Measurements from ENCODE around the gene ENTPD8.
"Not testable (repeated sequence)": the region's sequence is repeated elsewhere in the genome, so short reads cannot be mapped to it uniquely, and the experiment has no call there.

The ENTPD8 gene

DNA sequence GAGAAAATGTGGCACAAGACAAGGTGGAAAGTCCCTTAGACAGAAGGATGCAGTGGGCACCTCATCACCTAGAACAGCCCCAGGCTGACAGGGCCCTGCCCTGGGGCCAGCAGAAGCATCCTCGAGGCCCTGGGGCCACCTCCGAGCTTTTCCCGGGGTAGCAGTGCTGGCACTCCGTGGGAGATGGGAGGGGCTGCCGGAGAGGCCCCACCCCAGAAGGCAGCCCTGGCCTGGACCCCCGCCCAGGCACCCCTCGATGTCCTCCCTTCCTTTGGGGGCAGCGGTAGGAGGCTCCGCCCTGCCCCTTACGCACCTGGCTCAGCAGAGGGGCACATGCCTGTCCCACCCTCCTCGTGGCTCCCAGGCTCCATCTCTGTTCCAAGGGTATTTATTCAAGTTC lies 35.7 kb upstream of the ENTPD8 start:
- DNase-seq (ENCODE audit: low spot score), result no peak

DNA sequence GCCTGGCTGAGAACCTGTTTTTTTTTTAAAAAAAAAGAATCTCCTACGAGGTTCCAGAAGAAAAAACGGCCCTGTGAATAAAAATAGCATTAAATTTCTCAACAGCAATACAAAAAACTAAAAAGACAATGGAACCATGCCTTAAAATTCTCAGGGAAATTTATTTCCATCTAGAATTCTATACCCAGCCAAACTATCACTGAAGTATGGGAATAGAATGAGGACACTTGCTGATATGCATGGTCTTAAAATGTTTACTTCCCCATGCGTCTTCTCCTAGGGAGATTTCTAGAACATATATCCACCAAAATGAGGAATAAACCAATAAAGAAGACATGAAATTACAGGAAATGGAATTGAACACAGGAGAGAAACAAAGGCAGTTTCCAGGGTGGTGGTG lies 34.5 kb upstream of the ENTPD8 start:
- DNase-seq (ENCODE audit: low spot score), result no peak

- no peak for DNase-seq (ENCODE audit: low spot score)
Measured at GRCh38 chr9:137474271-137474670, 33.1 kb upstream of the ENTPD8 start.

DNA sequence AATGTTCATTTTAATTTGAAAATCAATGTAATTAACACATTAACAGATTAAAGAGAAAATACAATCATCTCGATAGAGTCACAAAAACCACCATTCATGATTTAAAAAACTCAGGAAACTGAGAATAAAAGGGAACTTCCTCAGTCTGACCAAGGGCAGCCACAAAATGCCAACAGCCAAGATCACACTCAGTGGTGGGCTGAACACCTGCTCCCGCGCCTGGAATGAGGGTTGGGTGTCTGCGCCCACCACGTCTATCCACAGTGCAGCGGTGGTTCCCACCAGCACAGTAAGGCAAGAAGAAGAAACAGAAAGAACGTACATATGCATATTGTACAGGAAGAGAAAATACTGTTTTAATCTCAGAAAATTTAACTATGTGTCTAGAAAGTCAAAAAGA lies 29.6 kb upstream of the ENTPD8 start:
- no peak for DNase-seq (ENCODE audit: low spot score)

DNA sequence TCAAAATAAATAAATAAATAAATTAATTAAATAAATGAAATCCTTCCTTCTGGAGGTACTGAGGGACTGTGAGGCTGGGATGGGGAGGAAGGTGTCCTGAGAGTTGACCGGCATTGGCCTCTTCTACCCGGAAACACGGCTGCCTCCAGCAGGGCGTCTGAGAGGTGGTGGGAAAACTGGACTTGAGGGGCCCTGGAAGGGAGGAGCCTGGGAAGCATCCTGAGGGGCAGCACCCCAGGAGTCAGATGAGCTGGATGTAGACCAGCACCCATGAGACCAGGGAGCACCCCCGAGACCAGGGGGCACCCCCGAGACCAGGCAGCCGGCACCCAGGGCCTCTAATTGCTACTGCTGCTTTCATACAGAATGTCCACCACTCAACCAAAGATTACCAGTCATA lies 26.7 kb upstream of the ENTPD8 start:
- DNase-seq (ENCODE audit: low spot score), result no peak

GRCh38 chr9:137467161-137467581 lies 26.0 kb upstream of the ENTPD8 start:
- no peak for DNase-seq (ENCODE audit: low spot score)

DNA sequence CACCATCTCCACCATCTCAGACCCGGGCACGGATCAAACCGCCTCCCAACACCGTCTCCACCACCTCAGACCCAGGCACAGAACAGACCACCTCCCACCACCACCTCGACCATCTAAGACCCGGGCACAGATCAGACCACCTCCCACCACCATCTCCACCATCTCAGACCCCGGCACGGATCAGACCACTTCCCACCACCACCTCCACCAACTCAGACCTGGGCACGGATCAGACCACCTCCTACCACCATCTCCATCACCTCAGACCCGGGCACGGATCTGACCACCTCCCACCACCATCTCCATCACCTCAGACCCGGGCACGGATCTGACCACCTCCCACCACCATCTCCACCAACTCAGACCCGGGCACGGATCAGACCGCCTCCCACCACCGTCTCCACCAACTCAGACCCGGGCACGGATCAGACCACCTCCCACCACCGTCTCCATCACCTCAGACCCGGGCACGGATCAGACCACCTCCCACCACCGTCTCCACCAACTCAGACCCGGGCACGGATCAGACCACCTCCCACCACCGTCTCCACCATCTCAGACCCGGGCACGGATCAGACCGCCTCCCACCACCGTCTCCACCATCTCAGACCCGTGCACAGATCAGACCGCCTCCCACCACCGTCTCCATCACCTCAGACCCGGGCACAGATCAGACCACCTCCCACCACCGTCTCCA lies 25.4 kb upstream of the ENTPD8 start:
- DNase-seq (ENCODE audit: low spot score), result not testable (repeated sequence)

DNA sequence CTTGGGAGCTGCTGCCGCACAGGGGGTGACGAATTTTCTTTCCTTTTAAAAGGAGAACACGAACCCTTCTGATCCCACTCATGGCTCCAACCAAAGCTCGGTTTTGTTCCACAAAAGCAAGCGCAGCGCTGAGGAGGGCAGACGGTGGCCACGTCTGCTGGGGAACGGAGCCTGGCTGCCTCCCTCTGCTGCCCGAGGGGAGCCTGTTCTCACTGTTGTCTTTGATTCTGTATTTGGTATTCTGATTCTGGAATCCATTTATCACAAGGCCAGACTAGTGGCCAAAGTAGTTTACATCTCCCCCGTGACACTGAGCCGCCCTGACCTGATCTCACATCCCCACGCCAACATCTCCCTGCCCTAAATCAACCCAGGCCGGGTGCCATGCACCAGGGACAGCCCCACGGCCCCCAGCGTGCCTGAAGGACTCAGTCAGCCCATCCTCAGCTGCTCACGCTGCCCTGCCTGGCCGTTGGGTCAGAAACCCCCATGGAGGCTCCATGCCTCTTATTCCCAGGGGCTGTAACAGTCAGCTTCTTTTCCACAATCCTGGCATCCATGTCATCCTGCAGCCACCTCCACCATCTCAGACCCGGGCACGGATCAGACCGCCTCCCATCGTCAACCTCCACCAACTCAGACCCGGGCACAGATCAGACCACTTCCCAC lies 24.7 kb upstream of the ENTPD8 start:
- no peak for DNase-seq (ENCODE audit: low spot score)

GRCh38 chr9:137465000-137465719 lies 24.0 kb upstream of the ENTPD8 start:
- DNase-seq (ENCODE audit: low spot score), result no peak

DNA sequence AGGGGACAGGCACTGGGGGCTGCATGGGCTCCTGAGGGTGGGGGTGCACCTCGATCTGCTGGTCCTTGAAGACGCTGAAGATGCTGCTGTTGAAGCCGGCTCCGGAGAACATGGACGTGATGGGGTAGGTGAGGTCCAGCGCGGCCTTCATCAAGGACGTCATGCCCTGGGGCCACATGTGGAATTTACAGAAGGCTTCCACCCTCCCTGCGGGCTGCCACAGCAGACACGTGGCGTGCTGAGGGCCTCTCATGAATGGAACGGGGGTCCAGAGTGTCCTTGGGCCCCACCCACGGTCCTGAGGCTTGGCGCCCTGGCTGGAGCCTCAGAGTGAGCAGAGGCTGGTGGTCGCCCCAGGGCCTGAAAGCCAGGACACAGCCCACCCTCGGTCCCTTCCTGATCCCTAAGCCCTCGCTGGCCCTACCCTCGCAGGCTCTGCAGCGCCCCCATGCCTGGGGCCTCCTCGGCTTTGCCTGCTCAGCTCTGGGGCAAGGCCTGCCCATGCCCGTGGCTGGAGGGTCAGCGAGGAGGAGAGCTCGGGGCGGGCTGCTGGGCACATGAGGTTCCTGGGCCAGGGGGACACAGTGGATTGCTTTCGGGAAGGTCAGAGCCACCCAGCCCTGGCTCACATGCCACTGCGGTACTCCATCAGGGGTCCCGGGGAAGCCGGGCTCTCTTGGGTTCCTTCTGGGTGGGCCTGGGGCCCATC lies 23.3 kb upstream of the ENTPD8 start:
- DNase-seq (ENCODE audit: low spot score), result no peak

DNA sequence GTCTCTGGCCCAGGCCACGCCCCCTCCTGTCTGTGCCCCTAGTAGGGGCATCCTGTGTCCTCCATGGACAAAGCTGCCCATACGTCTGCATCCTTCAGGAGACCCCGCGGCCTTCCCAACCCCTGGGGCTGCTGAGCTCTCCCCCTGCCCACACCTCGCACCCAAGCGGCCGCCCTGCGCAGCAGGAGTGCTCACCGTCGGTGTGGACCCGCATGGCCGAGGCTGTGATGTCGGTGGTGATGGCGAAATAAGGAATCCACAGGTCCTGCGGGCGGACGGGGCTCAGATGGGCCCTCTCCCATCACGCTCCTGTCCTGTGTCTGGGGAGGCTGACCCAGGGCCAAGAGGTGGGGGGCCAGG lies 22.8 kb upstream of the ENTPD8 start:
- DNase-seq (ENCODE audit: low spot score), result no peak

DNA sequence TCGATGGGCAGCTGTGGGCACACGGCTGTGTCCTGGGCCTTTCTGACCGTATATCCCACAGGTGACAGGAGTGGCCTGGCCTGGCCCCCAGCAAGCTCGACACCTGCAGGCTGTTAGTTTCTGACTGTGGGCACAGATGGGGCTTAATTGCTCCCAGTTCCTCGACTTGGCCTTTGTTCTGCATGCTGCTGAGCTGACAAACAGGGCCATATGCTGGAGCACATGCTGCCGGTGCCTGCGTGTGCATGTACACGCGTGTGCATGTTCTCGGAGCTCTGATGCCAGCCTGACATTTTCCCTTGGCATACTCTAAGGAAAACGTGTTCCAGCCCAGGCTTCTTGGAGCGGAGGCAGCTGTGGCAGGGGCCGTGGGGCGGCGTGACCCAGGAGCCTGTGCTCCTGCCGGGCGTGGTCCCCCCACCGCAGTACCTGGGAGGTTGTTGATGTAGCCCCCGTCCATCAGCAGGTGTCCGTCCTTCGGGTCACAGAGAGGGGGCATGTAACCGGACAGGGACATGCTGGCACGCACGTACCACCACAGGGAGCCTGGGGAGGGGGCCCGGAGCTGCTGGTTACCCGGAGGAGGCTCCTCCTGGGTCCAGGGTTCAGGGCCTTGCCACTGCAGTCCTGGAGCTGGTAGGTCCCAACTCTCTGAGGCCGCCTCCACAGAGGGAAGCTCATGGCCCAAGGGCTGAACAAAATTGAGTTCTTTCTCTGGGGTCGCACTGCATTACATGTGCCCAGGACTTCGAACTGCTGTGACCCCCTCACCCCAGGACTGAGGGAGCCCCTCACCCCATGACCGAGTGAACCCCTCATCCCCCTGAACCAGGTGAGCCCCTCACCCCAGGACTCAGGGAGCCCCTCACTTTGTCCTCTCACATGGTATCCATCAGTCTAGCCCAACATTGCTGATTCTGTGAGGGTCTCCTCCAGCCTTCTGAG lies 22.1 kb upstream of the ENTPD8 start:
- DNase-seq (ENCODE audit: low spot score), result no peak

GRCh38 chr9:137462396-137462985 lies 21.3 kb upstream of the ENTPD8 start:
- no peak for DNase-seq (ENCODE audit: low spot score)

GRCh38 chr9:137461663-137462395 lies 20.7 kb upstream of the ENTPD8 start:
- no peak for DNase-seq (ENCODE audit: low spot score)

GRCh38 chr9:137461316-137461662 lies 20.1 kb upstream of the ENTPD8 start:
- no peak for DNase-seq (ENCODE audit: low spot score)

DNA sequence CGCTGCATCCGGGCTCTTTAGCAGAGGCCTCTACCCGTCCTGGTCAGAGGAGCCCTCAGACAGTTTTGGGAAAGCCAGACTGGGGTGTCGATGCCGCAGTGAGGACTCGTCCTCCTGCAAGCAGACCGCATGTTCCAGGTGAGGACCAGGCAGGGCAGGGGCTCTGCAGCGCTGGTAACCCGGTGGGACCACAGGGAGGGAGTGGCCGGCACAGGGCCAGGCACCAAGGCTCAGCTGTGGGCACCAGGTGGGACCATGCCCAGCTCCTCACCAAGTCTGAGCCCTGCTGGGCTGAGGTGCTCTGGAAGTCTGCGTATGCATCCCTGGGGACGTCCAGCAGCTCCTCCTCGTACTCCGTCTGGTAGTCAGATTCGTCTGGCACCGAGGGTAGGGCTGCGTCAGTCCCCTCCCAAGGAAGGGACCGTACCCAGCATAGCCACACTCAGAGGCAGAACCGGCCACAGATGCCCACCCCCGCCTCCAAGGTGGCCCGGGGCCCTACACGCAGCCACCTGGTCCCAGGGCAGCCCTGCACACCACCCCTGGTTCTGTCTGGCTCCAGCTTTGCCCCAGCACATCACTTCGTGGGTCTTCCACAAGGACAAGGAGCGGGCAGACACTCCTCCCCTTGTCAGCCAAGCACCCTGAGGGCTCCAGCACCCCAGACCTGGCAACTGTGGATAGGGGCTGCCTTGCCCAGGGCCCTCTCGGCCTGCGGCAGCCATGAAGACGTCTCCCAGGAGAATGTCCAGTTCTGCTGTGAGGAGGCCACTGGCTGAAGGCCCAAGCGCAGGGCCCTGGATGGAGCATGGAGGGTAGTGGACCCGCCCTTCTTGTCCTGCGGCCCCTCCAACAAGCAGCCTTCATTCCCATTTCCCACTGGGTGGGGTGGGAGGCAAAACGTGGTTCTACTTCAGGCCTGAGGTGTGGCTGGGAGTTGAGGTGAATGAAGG lies 19.5 kb upstream of the ENTPD8 start:
- no peak for DNase-seq (ENCODE audit: low spot score)

DNA sequence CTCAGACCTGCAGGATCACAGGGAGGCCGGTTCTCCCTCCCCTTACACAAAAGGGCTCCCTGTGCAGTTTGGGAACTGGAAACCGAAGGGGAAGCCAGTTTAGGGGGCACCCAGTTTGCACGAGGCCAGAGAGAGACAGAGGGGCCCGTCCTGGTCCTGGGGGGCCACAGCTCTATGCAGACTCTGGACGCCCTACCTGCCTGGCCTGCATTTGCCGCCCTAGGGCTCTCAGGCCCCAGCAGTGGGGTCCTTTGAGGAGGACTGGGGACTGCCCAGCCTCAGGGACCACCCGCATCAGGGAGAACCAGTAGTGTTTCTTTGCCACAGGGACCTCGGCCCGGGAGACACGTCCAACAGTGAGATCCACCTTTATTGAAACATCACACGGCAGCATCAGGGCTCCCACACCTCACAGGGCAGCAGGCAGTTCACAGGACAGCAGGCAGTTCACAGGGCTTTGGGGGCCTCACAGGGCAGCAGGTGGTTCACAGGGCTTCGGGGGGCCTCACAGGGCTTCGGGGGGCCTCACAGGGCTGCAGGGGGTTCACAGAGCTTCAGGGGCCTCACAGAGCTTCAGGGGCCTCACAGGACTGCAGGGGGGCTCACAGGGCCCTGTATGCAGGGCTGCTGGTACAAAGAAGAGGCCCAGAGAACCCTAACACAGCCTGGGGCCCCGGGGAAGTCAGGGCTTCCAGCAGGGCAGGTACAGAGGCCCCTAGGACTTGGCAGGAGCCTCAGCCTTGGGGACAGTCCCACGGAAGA lies 18.6 kb upstream of the ENTPD8 start:
- peak; percentile 45 for DNase-seq (ENCODE audit: low spot score)

DNA sequence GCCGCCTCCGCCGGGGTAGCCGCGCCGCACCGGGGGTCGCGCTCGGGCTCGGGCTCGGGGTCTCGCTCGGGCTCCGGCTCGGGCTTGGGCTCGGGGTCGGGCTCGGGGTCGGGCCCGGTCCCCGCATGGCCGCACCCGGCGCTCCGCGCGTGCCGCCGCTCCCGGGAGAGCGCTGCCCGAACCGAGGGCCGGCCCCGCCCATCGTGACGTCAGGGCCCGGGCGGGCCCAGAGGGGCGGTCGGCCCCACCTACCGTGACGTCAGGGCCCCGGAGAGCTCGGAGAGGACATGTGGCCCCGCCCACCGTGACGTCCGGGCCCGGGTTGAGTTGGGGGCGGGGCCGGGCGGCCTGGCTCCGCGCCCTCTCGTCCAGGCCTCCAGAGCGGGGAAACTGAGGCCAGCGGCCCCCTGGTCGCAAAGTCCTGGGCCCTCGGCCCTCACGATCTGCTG lies 18.0 kb upstream of the ENTPD8 start, which contains the start of gene NSMF:
NSMF (minus strand) TSS at position 183 of the 449 bp plus-strand sequence. CDS start 232 bp downstream, outside the sequence.
- peak; percentile 100 for DNase-seq (ENCODE audit: low spot score)

All from AG20443 (cell line).